ENCODE data around the gene TRIM3. TPM values are rescaled to one million over a fixed set of nuclear protein-coding genes. Genes with fewer than 3 reads are reported as not detected.

TRIM3 gene
- total and polyA plus RNA-seq, 2 of the 8 experiments (the other 6 are each of a cell fraction or from before 2014, with no cell fraction given) = 10.7 to 14.3 TPM

DNA sequence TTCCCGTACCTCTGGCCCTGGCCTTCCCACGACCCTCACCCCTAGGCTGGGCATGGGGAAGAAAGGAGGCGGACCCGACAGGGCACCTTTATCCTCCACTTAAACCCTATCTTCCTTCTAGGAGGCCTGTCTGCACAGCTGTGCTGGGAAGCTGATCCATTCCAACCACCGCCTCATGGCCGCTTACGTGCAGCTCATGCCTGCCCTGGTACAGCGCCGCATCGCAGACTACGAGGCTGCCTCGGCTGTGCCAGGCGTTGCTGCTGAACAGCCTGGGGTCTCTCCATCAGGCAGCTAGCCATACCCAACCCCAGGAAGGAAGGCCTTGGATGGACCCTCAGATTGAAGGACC lies 8.2 kb upstream of the TRIM3 start:
- H3K79me2 ChIP-seq (ENCODE audit: control insufficient read depth in 1 of 2, insufficient read depth in 2 of 2, low read length in 2 of 2) = peaks cover 14 to 39% of the 10 kb centered on the region in 2 experiments
- peak overlapping the region; percentile 89 to 100 (median 100) for H3K4me3 ChIP-seq (ENCODE audit: extremely low read depth in 1 of 4, insufficient read depth in 2 of 4, low read depth in 3 of 4, low read length in 4 of 4)
- peak overlapping the region; percentile 94 for H2BK12ac ChIP-seq (ENCODE audit: low read depth, low read length)
- H4K91ac ChIP-seq (replicated peaks; ENCODE audit: insufficient read length, low read length) = no peak overlapping the region
- no peak overlapping the region for H2BK120ac ChIP-seq (replicated peaks; ENCODE audit: low read depth, low read length)
- peaks cover 1 to 12% of the 10 kb centered on the region in 2 experiments for H4K20me1 ChIP-seq (replicated peaks in 1 of 2; ENCODE audit: control insufficient read depth in 1 of 2, insufficient read depth in 2 of 2, low read length in 2 of 2)
- H3K27ac ChIP-seq (ENCODE audit: low read depth, low read length) = peak overlapping the region; percentile 93
- H3K4me1 ChIP-seq (replicated peaks in 1 of 4; ENCODE audit: control insufficient read depth in 3 of 4, insufficient read depth in 4 of 4, low read length in 3 of 4) = peaks cover 4 to 13% (median 5%) of the 10 kb centered on the region in 4 experiments
- H3K23me2 ChIP-seq (ENCODE audit: low read depth, low read length) = peaks cover 11% of the 10 kb centered on the region
- POLR2A ChIA-PET (ENCODE audit: partially characterized antibody) = interaction anchor here (0.9 to 2.2 kb wide), 13 partner anchors 8 to 125 kb away, joined by 3 to 13 read pairs (median 5); partner anchors contain the start of genes DNHD1, HPX, SMPD1 and TRIM3
- H3K23ac ChIP-seq (ENCODE audit: insufficient read length) = no peak overlapping the region
- no peaks in the 10 kb centered on the region for H3K9me3 ChIP-seq (ENCODE audit: insufficient read depth in 2 of 2, low read depth in 1 of 2, low read length in 1 of 2)
- no peak overlapping the region for H3K56ac ChIP-seq (replicated peaks; ENCODE audit: insufficient read length, low read depth, low read length)
- H3K9ac ChIP-seq (replicated peaks in 1 of 4; ENCODE audit: extremely low read depth in 1 of 4, low read depth in 3 of 4, low read length in 3 of 4) = peak overlapping the region; percentile 95 to 98 (median 97)
- H3K79me1 ChIP-seq (ENCODE audit: low read depth, low read length) = peaks cover 14% of the 10 kb centered on the region
- H2BK20ac ChIP-seq (ENCODE audit: low read length) = no peak overlapping the region
- CTCF ChIA-PET (ENCODE audit: partially characterized antibody) = interaction anchor here (0.9 to 2.5 kb wide), 11 partner anchors 8 to 212 kb away, joined by 3 to 12 read pairs (median 4); partner anchors contain the start of gene DNHD1
- DNase-seq (ENCODE audit: low read depth in 1 of 2, low spot score in 2 of 2) = no peak
- H3K27me3 ChIP-seq (replicated peaks in 1 of 4; ENCODE audit: control insufficient read depth in 3 of 4, extremely low read depth in 1 of 4, insufficient read depth in 3 of 4, low read length in 3 of 4) = no peaks in the 10 kb centered on the region
- H2AK5ac ChIP-seq (ENCODE audit: low read depth, low read length) = peak overlapping the region; percentile 91
- H3K4me2 ChIP-seq (ENCODE audit: insufficient read depth in 1 of 2, low read depth in 2 of 2, low read length in 2 of 2) = peak overlapping the region; percentile 97 to 99
- H3K36me3 ChIP-seq (ENCODE audit: control insufficient read depth in 2 of 4, insufficient read depth in 4 of 4, low read length in 3 of 4) = peaks cover 21 to 69% (median 46%) of the 10 kb centered on the region in 4 experiments
- no peak overlapping the region for H3K14ac ChIP-seq (ENCODE audit: insufficient read length)
- H2AFZ ChIP-seq (ENCODE audit: low read length) = no peak overlapping the region
- peak overlapping the region; percentile 41 for H3K4ac ChIP-seq (replicated peaks; ENCODE audit: insufficient read length, low read depth, low read length)
- H4K5ac ChIP-seq (ENCODE audit: insufficient read length, low read depth, low read length) = peak overlapping the region; percentile 11
- peak overlapping the region; percentile 94; the same call in 1 of the 2 replicates for H4K8ac ChIP-seq (ENCODE audit: extremely low read depth, insufficient read depth, low read length)
- peak overlapping the region; percentile 92 for H2BK5ac ChIP-seq (ENCODE audit: low read depth, low read length)
- FAIRE-seq = no peak
- WGBS, 2 experiments (ENCODE audit: extremely low coverage in 1 of 2, insufficient coverage in 1 of 2, insufficient read length in 1 of 2, insufficient replicate concordance in 2 of 2, low coverage in 1 of 2, low lambda C conversion rate in 2 of 2, missing lambda C conversion rate in 1 of 2) = 40% methylated on average over 13 of the region's 13 CpGs; no CpG with 5 or more reads in 1 of the 2 experiments
- 0 out of 2 replicates have a peak overlapping the region, but pooled peaks have one; percentile 67 for H2BK15ac ChIP-seq (ENCODE audit: low read length)
- no peak overlapping the region for H3K18ac ChIP-seq (ENCODE audit: extremely low read depth, low read length)
- TF ChIP-seq, protein P1, sequence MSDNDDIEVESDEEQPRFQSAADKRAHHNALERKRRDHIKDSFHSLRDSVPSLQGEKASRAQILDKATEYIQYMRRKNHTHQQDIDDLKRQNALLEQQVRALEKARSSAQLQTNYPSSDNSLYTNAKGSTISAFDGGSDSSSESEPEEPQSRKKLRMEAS (IDR thresholded peaks at IDR 0.05) = no peak
- TF ChIP-seq SP4 (IDR thresholded peaks at IDR 0.05; ENCODE audit: low read length) (no peak), JUND (IDR thresholded peaks at IDR 0.05; ENCODE audit: low read length) (no peak), EP300 (IDR thresholded peaks at IDR 0.05; ENCODE audit: borderline replicate concordance in 1 of 2, low read depth in 2 of 2, low read length in 2 of 2) (no peak), CEBPB (IDR thresholded peaks at IDR 0.05; ENCODE audit: low read depth, low read length) (no peak), POLR2A (IDR thresholded peaks at IDR 0.05; ENCODE audit: control extremely low read depth in 1 of 2, low read depth in 2 of 2, low read length in 2 of 2) (no peak), BRCA1 (IDR thresholded peaks at IDR 0.05; ENCODE audit: low read depth, low read length) (no peak), CBX8 (IDR thresholded peaks at IDR 0.05; ENCODE audit: borderline replicate concordance, low read depth, low read length) (no peak), BCL11A (IDR thresholded peaks at IDR 0.05; ENCODE audit: low read depth in 2 of 2, low read length in 2 of 2) (no peak)
- TF ChIP-seq, protein P2, sequence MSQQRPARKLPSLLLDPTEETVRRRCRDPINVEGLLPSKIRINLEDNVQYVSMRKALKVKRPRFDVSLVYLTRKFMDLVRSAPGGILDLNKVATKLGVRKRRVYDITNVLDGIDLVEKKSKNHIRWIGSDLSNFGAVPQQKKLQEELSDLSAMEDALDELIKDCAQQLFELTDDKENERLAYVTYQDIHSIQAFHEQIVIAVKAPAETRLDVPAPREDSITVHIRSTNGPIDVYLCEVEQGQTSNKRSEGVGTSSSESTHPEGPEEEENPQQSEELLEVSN (IDR thresholded peaks at IDR 0.05) = no peak
- TF ChIP-seq, protein P3, sequence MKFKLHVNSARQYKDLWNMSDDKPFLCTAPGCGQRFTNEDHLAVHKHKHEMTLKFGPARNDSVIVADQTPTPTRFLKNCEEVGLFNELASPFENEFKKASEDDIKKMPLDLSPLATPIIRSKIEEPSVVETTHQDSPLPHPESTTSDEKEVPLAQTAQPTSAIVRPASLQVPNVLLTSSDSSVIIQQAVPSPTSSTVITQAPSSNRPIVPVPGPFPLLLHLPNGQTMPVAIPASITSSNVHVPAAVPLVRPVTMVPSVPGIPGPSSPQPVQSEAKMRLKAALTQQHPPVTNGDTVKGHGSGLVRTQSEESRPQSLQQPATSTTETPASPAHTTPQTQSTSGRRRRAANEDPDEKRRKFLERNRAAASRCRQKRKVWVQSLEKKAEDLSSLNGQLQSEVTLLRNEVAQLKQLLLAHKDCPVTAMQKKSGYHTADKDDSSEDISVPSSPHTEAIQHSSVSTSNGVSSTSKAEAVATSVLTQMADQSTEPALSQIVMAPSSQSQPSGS (IDR thresholded peaks at IDR 0.05; ENCODE audit: low read length) = no peak

All from H1 (cell line).